Measurements from ENCODE around the gene TKTL1. TPM values are rescaled to one million over a fixed set of nuclear protein-coding genes. Genes with fewer than 3 reads are reported as not detected.

Gene TKTL1
- polyA plus RNA-seq, 1 donor (not counting 4 experiments of a cell fraction or from before 2014, with no cell fraction given): not detected

- Histone ChIP-seq H4K20me1 (ENCODE audit: control insufficient read depth, extremely low read depth, insufficient read depth, low read length) (peaks cover 7% of the 10 kb centered on the region), H3K4me1 (ENCODE audit: control insufficient read depth, extremely low read depth, insufficient read depth, low read length) (peaks cover 40% of the 10 kb centered on the region), H3K4me3 (ENCODE audit: control insufficient read depth in 2 of 3, extremely low read depth in 1 of 3, insufficient read depth in 2 of 3, low read depth in 1 of 3, low read length in 3 of 3) (peak overlapping the region; percentile 55 to 92 (median 68)), H3K9me1 (ENCODE audit: control insufficient read depth, extremely low read depth, insufficient read depth, low read length) (no peaks in the 10 kb centered on the region), H3K36me3 (ENCODE audit: control insufficient read depth in 2 of 2, extremely low read depth in 1 of 2, insufficient read depth in 2 of 2, low read length in 2 of 2) (peaks cover 5 to 6% of the 10 kb centered on the region in 2 experiments), H3K27me3 (ENCODE audit: control insufficient read depth, extremely low read depth, insufficient read depth, low read length) (no peaks in the 10 kb centered on the region), H3K9ac (ENCODE audit: control insufficient read depth, extremely low read depth, insufficient read depth, low read length) (peak overlapping the region; percentile 80), H2AFZ (ENCODE audit: control insufficient read depth, low read length) (no peak overlapping the region), H3K4me2 (ENCODE audit: control insufficient read depth, extremely low read depth, insufficient read depth, low read depth, low read length) (peak overlapping the region; percentile 72), H3K9me3 (ENCODE audit: control insufficient read depth, low read depth, low read length) (peaks cover 2% of the 10 kb centered on the region), H3K79me2 (ENCODE audit: control insufficient read depth, insufficient read depth, low read length) (peaks cover 49% of the 10 kb centered on the region), H3K27ac (ENCODE audit: control insufficient read depth, insufficient read depth, low read length) (peak overlapping the region; percentile 82)
- dilution Hi-C loops (cut with MboI; ENCODE audit: extremely low pct_ligation_motif_present, low sequenced_read_pairs): no loop called here
- TF ChIP-seq EZH2 (IDR thresholded peaks at IDR 0.05; ENCODE audit: low read length): no peak
- no peak for TF ChIP-seq CTCF (optimal IDR thresholded peaks at IDR 0.05 in 1 of 3, IDR thresholded peaks at IDR 0.05 in 1 of 3, conservative IDR thresholded peaks at IDR 0.05 in 1 of 3; ENCODE audit: extremely low read depth in 1 of 3, insufficient read depth in 2 of 3, low read length in 3 of 3)
- FAIRE-seq (no peak), DNase-seq (ENCODE audit: low read depth, low spot score) (no peak)
Measured at GRCh38 chrX:154370300-154371016, 74.9 kb downstream of the TKTL1 start.

- H3K79me2 ChIP-seq (ENCODE audit: control insufficient read depth, insufficient read depth, low read length): peaks cover 42% of the 10 kb centered on the region
- H3K36me3 ChIP-seq (ENCODE audit: control insufficient read depth in 2 of 2, extremely low read depth in 1 of 2, insufficient read depth in 2 of 2, low read length in 2 of 2): peaks cover 5 to 6% of the 10 kb centered on the region in 2 experiments
- H2AFZ ChIP-seq (ENCODE audit: control insufficient read depth, low read length): no peak overlapping the region
- peaks cover 7% of the 10 kb centered on the region for H4K20me1 ChIP-seq (ENCODE audit: control insufficient read depth, extremely low read depth, insufficient read depth, low read length)
- H3K27me3 ChIP-seq (ENCODE audit: control insufficient read depth, extremely low read depth, insufficient read depth, low read length): no peaks in the 10 kb centered on the region
- DNase-seq (ENCODE audit: low read depth, low spot score) (peak; percentile 48), FAIRE-seq (no peak)
- peaks cover 40% of the 10 kb centered on the region for H3K4me1 ChIP-seq (ENCODE audit: control insufficient read depth, extremely low read depth, insufficient read depth, low read length)
- no peaks in the 10 kb centered on the region for H3K9me1 ChIP-seq (ENCODE audit: control insufficient read depth, extremely low read depth, insufficient read depth, low read length)
- H3K9ac ChIP-seq (ENCODE audit: control insufficient read depth, extremely low read depth, insufficient read depth, low read length): peak overlapping the region; percentile 80
- dilution Hi-C loops (cut with MboI; ENCODE audit: extremely low pct_ligation_motif_present, low sequenced_read_pairs): no loop called here
- TF ChIP-seq EZH2 (IDR thresholded peaks at IDR 0.05; ENCODE audit: low read length) (no peak), CTCF (optimal IDR thresholded peaks at IDR 0.05 in 1 of 3, IDR thresholded peaks at IDR 0.05 in 1 of 3, conservative IDR thresholded peaks at IDR 0.05 in 1 of 3; ENCODE audit: extremely low read depth in 1 of 3, insufficient read depth in 2 of 3, low read length in 3 of 3) (no peak)
- H3K4me3 ChIP-seq (ENCODE audit: control insufficient read depth in 2 of 3, extremely low read depth in 1 of 3, insufficient read depth in 2 of 3, low read depth in 1 of 3, low read length in 3 of 3): peak overlapping the region; percentile 57 to 92 (median 68)
- peaks cover 2% of the 10 kb centered on the region for H3K9me3 ChIP-seq (ENCODE audit: control insufficient read depth, low read depth, low read length)
- H3K4me2 ChIP-seq (ENCODE audit: control insufficient read depth, extremely low read depth, insufficient read depth, low read depth, low read length): peak overlapping the region; percentile 62
- peak overlapping the region; percentile 82 for H3K27ac ChIP-seq (ENCODE audit: control insufficient read depth, insufficient read depth, low read length)
Measured at GRCh38 chrX:154371017-154371788, 75.6 kb downstream of the TKTL1 start.
